NB4 (cell line): Measurements from ENCODE around the gene FAM20C.

Experiments used
- DNase-seq: peaks from one replicate; pipeline ENCODE4 v3.0.0; 2010; ENCODE audit warnings: low read depth
- H3K4me3 ChIP-seq: one replicate; pipeline ENCODE4 v1.5.1; 2011; ENCODE audit warnings: mild to moderate bottlenecking, low read depth, low read length, moderate library complexity
- CTCF ChIP-seq: IDR thresholded peaks from one replicate; pipeline ENCODE4 v1.5.1; 2012; ENCODE audit warnings: low read depth, low read length
- MYC ChIP-seq: IDR thresholded peaks from 2 replicates; pipeline ENCODE4 v1.6.1; 2011; ENCODE audit warnings: low read depth, low read length
- POLR2A ChIP-seq: IDR thresholded peaks from 2 replicates; pipeline ENCODE4 v1.6.1; 2011; ENCODE audit warnings: mild to moderate bottlenecking; ENCODE audit not compliant: insufficient read length; ENCODE audit errors: extremely low read depth
- TF ChIP-seq, protein P1 (sequence below): IDR thresholded peaks from 2 replicates; pipeline ENCODE4 v1.6.1; 2011; ENCODE audit warnings: low read depth, low read length

FAM20C gene

GRCh38 chr7:183496-184292 lies 8.7 kb upstream of the FAM20C start:
- no peak for DNase-seq
- no peak for TF ChIP-seq POLR2A
- TF ChIP-seq, protein P1, sequence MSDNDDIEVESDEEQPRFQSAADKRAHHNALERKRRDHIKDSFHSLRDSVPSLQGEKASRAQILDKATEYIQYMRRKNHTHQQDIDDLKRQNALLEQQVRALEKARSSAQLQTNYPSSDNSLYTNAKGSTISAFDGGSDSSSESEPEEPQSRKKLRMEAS, result no peak
- H3K4me3 ChIP-seq, result no peak overlapping the region

GRCh38 chr7:184294-185264 lies 7.8 kb upstream of the FAM20C start:
- no peak for DNase-seq
- TF ChIP-seq, protein P1, result no peak
- no peak for TF ChIP-seq CTCF
- no peak for TF ChIP-seq MYC
- no peak for TF ChIP-seq POLR2A
- no peak overlapping the region for H3K4me3 ChIP-seq

GRCh38 chr7:186516-187113 lies 5.8 kb upstream of the FAM20C start:
- no peak for DNase-seq
- no peak for TF ChIP-seq CTCF
- TF ChIP-seq MYC, result no peak
- TF ChIP-seq, protein P1, result no peak
- no peak for TF ChIP-seq POLR2A
- H3K4me3 ChIP-seq, result no peak overlapping the region

DNA sequence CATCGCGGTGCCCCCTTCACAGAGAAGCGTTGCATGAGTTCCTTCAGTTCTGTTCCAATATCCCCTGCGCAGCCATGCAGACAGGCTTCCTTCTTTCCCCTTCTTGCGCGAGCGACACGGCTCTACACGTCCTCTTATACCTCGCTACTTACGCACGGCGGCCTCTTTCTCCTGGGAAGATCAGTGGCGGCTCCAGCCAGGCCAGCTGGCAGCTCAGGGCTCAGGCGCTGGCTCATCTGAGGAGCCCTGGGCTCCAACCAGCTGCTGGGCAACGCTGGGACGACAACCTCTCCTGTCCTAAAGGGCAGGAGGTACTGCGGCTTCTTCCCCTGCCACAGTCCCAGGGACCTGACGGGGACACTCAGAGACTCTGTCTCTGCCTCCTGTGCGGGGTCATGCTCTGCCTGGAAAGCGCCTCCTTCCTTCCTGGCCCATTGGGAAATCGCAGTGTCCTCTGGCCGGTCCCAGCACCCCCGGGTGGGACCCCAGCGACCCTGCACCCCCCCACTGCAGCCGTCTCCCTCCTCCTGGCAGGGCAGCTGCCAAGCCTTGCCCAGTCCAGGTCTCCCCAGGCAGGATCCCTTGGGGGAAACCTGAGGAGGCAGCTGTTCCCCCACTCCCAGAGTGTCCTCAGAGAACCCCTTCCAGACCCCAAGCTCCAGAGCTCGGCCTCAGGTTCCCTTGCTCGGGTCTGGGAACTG lies 5.0 kb upstream of the FAM20C start:
- no peak overlapping the region for H3K4me3 ChIP-seq
- TF ChIP-seq CTCF (no peak), MYC (no peak), POLR2A (no peak)
- TF ChIP-seq, protein P1, result no peak
- no peak for DNase-seq

GRCh38 chr7:188174-188573 lies 4.2 kb upstream of the FAM20C start:
- no peak for DNase-seq
- TF ChIP-seq POLR2A, result no peak
- TF ChIP-seq MYC, result no peak
- TF ChIP-seq, protein P1, result no peak
- no peak for TF ChIP-seq CTCF

More at GRCh38 chr7:188174-188573, 4.2 kb upstream of the FAM20C start:
- no peak overlapping the region for H3K4me3 ChIP-seq
